ENCODE data around the gene NACC1. TPM values are rescaled to one million over a fixed set of nuclear protein-coding genes. Genes with fewer than 3 reads are reported as not detected.
A peak's percentile ranks its signal among the peaks of the same experiment; 100 is the strongest.

The NACC1 gene
- total RNA-seq, 1 experiment from 2014 or later = 133 TPM

DNA sequence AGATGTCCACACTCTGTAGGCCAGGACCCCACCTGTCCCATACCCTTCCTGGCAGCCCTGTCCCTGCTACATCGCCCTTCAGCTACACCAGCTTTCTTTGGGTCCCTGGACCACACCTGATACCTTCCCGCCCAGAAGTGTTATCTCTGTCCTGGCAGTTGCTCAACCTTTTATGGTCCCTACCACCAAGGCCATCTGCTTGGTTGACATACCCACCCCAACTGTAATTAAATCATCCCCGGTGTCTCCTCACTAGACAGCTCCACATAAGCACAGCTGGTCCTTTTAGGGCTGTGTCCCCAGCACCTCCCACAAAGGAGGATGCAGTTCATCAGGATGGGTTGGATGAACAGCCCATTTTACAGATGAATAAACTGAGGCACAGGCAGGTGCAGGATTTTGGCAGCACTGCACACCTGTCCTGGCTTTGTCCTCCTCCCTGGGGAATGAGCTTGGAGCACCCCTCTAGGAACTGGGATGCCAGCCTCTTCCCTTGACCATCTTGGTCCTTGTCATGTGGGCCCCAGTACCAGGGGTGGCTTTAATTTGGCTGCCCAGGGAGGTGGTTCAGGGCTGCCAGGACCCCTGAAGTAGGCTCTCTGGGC lies 12.9 kb downstream of the NACC1 start:
- no peak for TF ChIP-seq EZH2 (IDR thresholded peaks at IDR 0.05; ENCODE audit: low read depth)
- TF ChIP-seq, protein P1, sequence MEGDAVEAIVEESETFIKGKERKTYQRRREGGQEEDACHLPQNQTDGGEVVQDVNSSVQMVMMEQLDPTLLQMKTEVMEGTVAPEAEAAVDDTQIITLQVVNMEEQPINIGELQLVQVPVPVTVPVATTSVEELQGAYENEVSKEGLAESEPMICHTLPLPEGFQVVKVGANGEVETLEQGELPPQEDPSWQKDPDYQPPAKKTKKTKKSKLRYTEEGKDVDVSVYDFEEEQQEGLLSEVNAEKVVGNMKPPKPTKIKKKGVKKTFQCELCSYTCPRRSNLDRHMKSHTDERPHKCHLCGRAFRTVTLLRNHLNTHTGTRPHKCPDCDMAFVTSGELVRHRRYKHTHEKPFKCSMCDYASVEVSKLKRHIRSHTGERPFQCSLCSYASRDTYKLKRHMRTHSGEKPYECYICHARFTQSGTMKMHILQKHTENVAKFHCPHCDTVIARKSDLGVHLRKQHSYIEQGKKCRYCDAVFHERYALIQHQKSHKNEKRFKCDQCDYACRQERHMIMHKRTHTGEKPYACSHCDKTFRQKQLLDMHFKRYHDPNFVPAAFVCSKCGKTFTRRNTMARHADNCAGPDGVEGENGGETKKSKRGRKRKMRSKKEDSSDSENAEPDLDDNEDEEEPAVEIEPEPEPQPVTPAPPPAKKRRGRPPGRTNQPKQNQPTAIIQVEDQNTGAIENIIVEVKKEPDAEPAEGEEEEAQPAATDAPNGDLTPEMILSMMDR (conservative IDR thresholded peaks at IDR 0.05) = no peak
- Histone ChIP-seq H3K4me3 (no peak overlapping the region), H3K4me2 (no peak overlapping the region), H3K36me3 (ENCODE audit: low read depth) (peaks cover 13% of the 10 kb centered on the region), H4K20me1 (ENCODE audit: insufficient read depth) (peaks cover 95% of the 10 kb centered on the region), H3K27me3 (ENCODE audit: insufficient read depth, low read depth) (no peaks in the 10 kb centered on the region), H3K79me2 (ENCODE audit: low read depth) (peaks cover 87% of the 10 kb centered on the region), H3K4me1 (replicated peaks; ENCODE audit: insufficient read depth) (peaks cover 10% of the 10 kb centered on the region), H2AFZ (no peak overlapping the region), H3F3A (ENCODE audit: insufficient read depth, low read depth) (peaks cover 43% of the 10 kb centered on the region; the same call in 1 of the 2 replicates), H3K9me2 (ENCODE audit: insufficient read depth) (no peaks in the 10 kb centered on the region), H3K27ac (peak overlapping the region; percentile 40; the same call in 1 of the 2 replicates), H3K9me3 (ENCODE audit: insufficient read depth, low read depth) (no peaks in the 10 kb centered on the region)
- DNase-seq = no peak
- intact Hi-C loops (cut with micrococcal nuclease; ENCODE audit: unreplicated experiment) = no loop called here
- ChIA-PET CTCF (interaction anchor here (0.6 kb wide), 1 partner anchor 77 kb away, joined by 5 read pairs; no protein-coding TSS in a partner anchor), POLR2A (ENCODE audit: unreplicated experiment) (interaction anchor here (0.6 kb wide), 1 partner anchor 13 kb away, joined by 11 read pairs; no protein-coding TSS in a partner anchor)
- BruUV-seq (replicated peaks) = no TSS peak

DNA sequence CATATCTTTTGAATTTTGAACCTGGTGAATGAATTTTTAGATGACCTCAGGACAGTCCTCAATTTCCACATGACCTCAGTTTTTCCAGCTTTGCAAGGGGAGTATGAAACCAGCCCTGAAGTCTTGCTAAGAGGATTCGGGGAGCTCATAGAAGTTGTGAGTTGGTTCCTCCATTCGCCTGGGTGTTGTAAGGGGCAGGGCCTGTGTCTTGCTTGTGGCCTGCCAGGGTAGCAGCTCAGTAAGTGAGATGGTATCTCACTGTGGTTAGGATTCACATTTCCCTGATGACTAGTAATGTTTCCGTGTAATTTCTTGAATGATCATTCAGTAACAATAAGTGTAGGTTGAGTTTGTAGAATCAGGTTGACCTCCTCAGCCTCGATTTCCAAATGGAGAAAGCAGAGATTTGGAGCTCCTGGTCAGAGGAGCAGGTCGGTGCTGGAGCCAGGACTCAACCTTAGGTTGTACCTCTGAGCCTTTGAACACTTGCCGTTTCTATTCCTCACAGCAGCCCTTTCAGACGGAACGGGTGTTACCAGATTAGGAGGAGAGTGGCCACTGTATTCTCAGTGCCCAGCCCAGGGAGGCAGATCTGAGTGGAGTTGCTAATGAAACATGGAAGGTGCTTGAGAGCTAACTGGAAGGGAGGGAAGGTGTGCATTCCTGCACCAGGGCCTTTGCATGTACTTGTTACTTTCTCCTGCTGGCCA lies 14.6 kb downstream of the NACC1 start:
- peaks cover 72% of the 10 kb centered on the region for H3K79me2 ChIP-seq (ENCODE audit: low read depth)

DNA sequence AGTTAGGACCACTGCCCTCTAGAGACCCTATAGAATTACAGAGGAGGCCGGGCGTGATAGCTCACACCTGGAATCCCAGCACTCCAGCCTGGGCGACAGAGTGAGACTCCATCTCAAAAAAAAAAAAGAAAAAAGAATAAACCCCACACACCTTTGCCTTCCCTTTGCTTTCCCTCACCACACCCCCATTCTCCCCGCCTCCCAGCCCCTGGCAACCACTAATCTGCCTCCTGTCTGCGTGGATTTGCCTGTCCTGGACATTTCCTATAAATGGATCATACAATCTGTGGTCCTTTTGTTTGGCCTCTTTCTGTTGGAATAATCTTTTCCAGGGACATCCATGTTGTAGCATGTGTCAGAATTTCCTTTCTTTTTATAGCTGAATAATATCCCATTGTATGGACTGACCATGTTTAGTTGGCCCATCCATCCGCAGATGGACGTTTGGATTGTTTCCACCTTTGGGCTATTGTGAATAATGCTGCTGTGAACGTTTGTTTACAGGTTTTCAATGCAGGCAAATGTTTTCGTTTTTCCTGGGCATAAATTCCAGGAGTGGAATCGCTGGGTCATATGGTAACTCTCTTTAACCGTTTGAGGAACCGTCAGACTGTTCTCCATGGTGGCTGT lies 15.3 kb downstream of the NACC1 start:
- no TSS peak for BruUV-seq (replicated peaks)
- Histone ChIP-seq H3K4me1 (replicated peaks; ENCODE audit: insufficient read depth) (peaks cover 10% of the 10 kb centered on the region), H4K20me1 (ENCODE audit: insufficient read depth) (peaks cover 80% of the 10 kb centered on the region), H3K27ac (no peak overlapping the region), H3K79me2 (ENCODE audit: low read depth) (peaks cover 65% of the 10 kb centered on the region), H2AFZ (no peak overlapping the region), H3K4me3 (no peak overlapping the region), H3K4me2 (no peak overlapping the region), H3K36me3 (ENCODE audit: low read depth) (peaks cover 16% of the 10 kb centered on the region), H3K9me2 (ENCODE audit: insufficient read depth) (no peaks in the 10 kb centered on the region), H3K27me3 (ENCODE audit: insufficient read depth, low read depth) (no peaks in the 10 kb centered on the region), H3K9me3 (ENCODE audit: insufficient read depth, low read depth) (no peaks in the 10 kb centered on the region), H3F3A (ENCODE audit: insufficient read depth, low read depth) (peaks cover 47% of the 10 kb centered on the region; the same call in 1 of the 2 replicates)
- intact Hi-C loops (cut with micrococcal nuclease; ENCODE audit: unreplicated experiment) = no loop called here
- POLR2A ChIA-PET (ENCODE audit: unreplicated experiment) = no interaction called here
- no peak for DNase-seq
- no peak for TF ChIP-seq EZH2 (IDR thresholded peaks at IDR 0.05; ENCODE audit: low read depth)
- TF ChIP-seq, protein P1 (conservative IDR thresholded peaks at IDR 0.05) = no peak
- CTCF ChIA-PET = no interaction called here

More for the DNA sequence above, 14.6 kb downstream of the NACC1 start:
- intact Hi-C loops (cut with micrococcal nuclease; ENCODE audit: unreplicated experiment) = no loop called here
- no peak overlapping the region for H3K4me3 ChIP-seq
- H2AFZ ChIP-seq = no peak overlapping the region
- no peaks in the 10 kb centered on the region for H3K9me3 ChIP-seq (ENCODE audit: insufficient read depth, low read depth)
- peaks cover 11% of the 10 kb centered on the region for H3K36me3 ChIP-seq (ENCODE audit: low read depth)
- POLR2A ChIA-PET (ENCODE audit: unreplicated experiment) = interaction anchor here (0.5 to 0.7 kb wide), 4 partner anchors 13 to 669 kb away, joined by 3 to 10 read pairs (median 4); no protein-coding TSS in a partner anchor
- peak overlapping the region; percentile 15; the same call in 1 of the 2 replicates for H3K27ac ChIP-seq
- no TSS peak for BruUV-seq (replicated peaks)
- H3K4me1 ChIP-seq (replicated peaks; ENCODE audit: insufficient read depth) = peaks cover 10% of the 10 kb centered on the region
- H3K27me3 ChIP-seq (ENCODE audit: insufficient read depth, low read depth) = no peaks in the 10 kb centered on the region
- DNase-seq = peak; percentile 54 to 69
- peaks cover 88% of the 10 kb centered on the region for H4K20me1 ChIP-seq (ENCODE audit: insufficient read depth)
- no peak overlapping the region for H3K4me2 ChIP-seq
- CTCF ChIA-PET = interaction anchor here (0.6 to 0.7 kb wide), 2 partner anchors 155 to 726 kb away, joined by 13 to 19 read pairs; no protein-coding TSS in a partner anchor
- TF ChIP-seq, protein P1 (conservative IDR thresholded peaks at IDR 0.05) = no peak
- TF ChIP-seq EZH2 (IDR thresholded peaks at IDR 0.05; ENCODE audit: low read depth) = no peak
- H3F3A ChIP-seq (ENCODE audit: insufficient read depth, low read depth) = peaks cover 47% of the 10 kb centered on the region; the same call in 1 of the 2 replicates
- H3K9me2 ChIP-seq (ENCODE audit: insufficient read depth) = no peaks in the 10 kb centered on the region
